Thoracic aorta (tissue), 2 donors: ENCODE measurements around the gene TMPRSS9. TPM values are rescaled to one million over a fixed set of nuclear protein-coding genes. Genes with fewer than 3 reads are reported as not detected.

Source experiments
- ATAC-seq: fragments of 150-250 bp; one replicate; pipeline ENCODE4 v1.8.0; 2017; ENCODE audit warnings: low read depth; ENCODE audit not compliant: insufficient number of reproducible peaks, low FRiP score
- DNase-seq: peaks from one replicate; pipeline ENCODE4 v3.0.0-alpha.2; 2020; ENCODE audit warnings: low spot score
- H3K27ac ChIP-seq, 2 donors: fragments of 200-600 bp; sonication (generic); 1 replicate in 1 of 2; 2 replicates in 1 of 2; pipeline ENCODE4 v1.5.1; 2016; ENCODE audit warnings: mild to moderate bottlenecking in 2 of 2, moderate library complexity in 2 of 2
- H3K27me3 ChIP-seq: fragments of 200-600 bp; sonication (generic); replicated peaks from 2 replicates; pipeline ENCODE4 v1.6.0; 2016; ENCODE audit warnings: mild to moderate bottlenecking; ENCODE audit not compliant: insufficient read depth
- H3K36me3 ChIP-seq: fragments of 200-600 bp; sonication (generic); one replicate; pipeline ENCODE4 v1.5.1; 2016
- H3K4me1 ChIP-seq, 2 donors: fragments of 200-600 bp; sonication (generic); 1 replicate in 1 of 2; 2 replicates in 1 of 2; pipeline versions ENCODE4 v1.5.1 to v1.6.0; 2016; ENCODE audit warnings: low read depth in 2 of 2, mild to moderate bottlenecking in 1 of 2; ENCODE audit not compliant: control insufficient read depth in 1 of 2
- H3K4me3 ChIP-seq: fragments of 200-600 bp; sonication (generic); 2 replicates; pipeline ENCODE4 v1.5.1; 2016; ENCODE audit warnings: mild to moderate bottlenecking
- H3K9me3 ChIP-seq: fragments of 200-600 bp; sonication (generic); 2 replicates; pipeline ENCODE4 v1.5.1; 2016
- total RNA-seq, 2 donors: library from RNA; depleted of rRNA; stranded (reverse); fragments of >200 nt; gene quantifications; one replicate each; pipeline versions ENCODE4 v1.1.0 to v1.2.3, GENCODE V29; 2016
- TF ChIP-seq, protein P1 (sequence below): fragments of 200-600 bp; sonication (generic); IDR thresholded peaks from one replicate; pipeline ENCODE4 v1.5.1; 2019; ENCODE audit warnings: antibody characterized with exemption

The TMPRSS9 gene
- total RNA-seq, 2 donors from 2014 or later, result 0.42 to 0.54 TPM

GRCh38 chr19:2351591-2351990, 8.5 kb upstream of the TMPRSS9 start:
- no peaks in the 10 kb centered on the region for H3K27me3 ChIP-seq
- DNase-seq, result no peak
- H3K9me3 ChIP-seq, result no peaks in the 10 kb centered on the region
- peaks cover 7% of the 10 kb centered on the region for H3K36me3 ChIP-seq
- H3K4me1 ChIP-seq, result no peaks in the 10 kb centered on the region
- no peak overlapping the region for H3K27ac ChIP-seq
- ATAC-seq, result no peak
- TF ChIP-seq, protein P1, sequence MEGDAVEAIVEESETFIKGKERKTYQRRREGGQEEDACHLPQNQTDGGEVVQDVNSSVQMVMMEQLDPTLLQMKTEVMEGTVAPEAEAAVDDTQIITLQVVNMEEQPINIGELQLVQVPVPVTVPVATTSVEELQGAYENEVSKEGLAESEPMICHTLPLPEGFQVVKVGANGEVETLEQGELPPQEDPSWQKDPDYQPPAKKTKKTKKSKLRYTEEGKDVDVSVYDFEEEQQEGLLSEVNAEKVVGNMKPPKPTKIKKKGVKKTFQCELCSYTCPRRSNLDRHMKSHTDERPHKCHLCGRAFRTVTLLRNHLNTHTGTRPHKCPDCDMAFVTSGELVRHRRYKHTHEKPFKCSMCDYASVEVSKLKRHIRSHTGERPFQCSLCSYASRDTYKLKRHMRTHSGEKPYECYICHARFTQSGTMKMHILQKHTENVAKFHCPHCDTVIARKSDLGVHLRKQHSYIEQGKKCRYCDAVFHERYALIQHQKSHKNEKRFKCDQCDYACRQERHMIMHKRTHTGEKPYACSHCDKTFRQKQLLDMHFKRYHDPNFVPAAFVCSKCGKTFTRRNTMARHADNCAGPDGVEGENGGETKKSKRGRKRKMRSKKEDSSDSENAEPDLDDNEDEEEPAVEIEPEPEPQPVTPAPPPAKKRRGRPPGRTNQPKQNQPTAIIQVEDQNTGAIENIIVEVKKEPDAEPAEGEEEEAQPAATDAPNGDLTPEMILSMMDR, result no peak
- H3K4me3 ChIP-seq, result no peak overlapping the region

DNA sequence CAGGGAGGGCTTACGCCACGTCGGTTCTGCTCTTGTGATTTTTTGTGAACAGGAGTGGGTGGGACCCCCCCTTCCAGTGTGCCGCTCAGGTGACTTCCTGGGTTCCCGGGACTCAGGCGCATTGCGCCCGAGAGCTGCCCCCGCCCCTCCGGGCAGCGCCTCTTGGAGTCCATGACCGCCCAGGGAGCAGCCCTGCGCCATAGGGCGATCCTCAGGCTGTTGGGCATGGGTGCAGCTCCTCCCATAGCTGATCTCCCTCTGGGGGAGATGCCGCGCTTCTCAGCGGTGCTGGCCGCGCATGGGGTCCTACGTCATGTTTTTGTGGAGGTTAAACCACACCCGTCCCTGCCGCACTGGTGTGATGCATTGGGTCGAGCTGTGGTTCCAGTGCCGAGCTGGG, 7.9 kb upstream of the TMPRSS9 start:
- Histone ChIP-seq H3K27ac (no peak overlapping the region), H3K27me3 (no peaks in the 10 kb centered on the region), H3K4me1 (no peaks in the 10 kb centered on the region), H3K36me3 (peaks cover 7% of the 10 kb centered on the region), H3K4me3 (no peak overlapping the region), H3K9me3 (no peaks in the 10 kb centered on the region)
- no peak for DNase-seq
- TF ChIP-seq, protein P1, result no peak
- no peak for ATAC-seq

- Histone ChIP-seq H3K4me3 (no peak overlapping the region), H3K36me3 (peaks cover 7% of the 10 kb centered on the region)
- no peak for ATAC-seq
These were observed 6.7 kb upstream of the TMPRSS9 start for GRCh38 chr19:2353159-2353886.

DNA sequence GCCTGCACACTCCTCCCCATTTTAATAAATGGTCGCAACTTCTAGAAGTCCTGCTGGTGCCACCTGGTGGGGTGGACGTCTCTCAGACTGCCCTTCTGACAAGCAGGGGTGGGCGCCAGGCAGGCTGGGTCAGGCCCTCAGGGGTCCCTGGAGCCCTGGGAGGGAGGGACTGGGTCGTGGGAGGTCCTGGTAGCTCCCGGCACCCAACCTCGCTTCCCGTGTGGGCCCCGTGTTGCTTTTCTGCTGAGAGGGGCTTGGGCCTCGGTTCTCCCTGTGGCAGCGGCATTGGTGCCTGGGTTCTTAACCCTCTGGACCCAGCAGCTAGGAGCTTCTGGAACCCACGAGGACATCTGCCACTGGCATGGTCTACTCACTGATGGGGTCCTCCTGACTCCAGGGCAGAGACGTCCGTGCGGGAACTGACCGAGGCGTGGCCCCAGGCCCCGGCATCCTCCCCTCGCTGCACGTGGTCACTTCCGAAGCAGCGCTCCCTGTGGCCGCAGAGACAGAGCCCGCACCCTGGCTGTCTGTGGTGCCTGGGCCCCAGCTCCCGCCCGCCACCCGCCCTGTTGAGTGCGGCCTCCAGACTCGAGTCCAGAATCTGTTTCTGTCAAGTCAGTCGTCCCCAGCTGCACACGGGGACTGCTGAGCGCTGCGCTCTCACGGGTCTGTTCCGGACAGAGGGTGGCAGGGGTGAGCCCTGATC, 6.0 kb upstream of the TMPRSS9 start:
- TF ChIP-seq, protein P1, result no peak
- DNase-seq (no peak), ATAC-seq (no peak)
- Histone ChIP-seq H3K9me3 (no peaks in the 10 kb centered on the region), H3K4me1 (no peaks in the 10 kb centered on the region), H3K36me3 (peaks cover 7% of the 10 kb centered on the region), H3K27me3 (no peaks in the 10 kb centered on the region), H3K27ac (no peak overlapping the region), H3K4me3 (no peak overlapping the region)

More at GRCh38 chr19:2353159-2353886, 6.7 kb upstream of the TMPRSS9 start:
- H3K4me1 ChIP-seq, result no peaks in the 10 kb centered on the region
- H3K27me3 ChIP-seq, result no peaks in the 10 kb centered on the region
- TF ChIP-seq, protein P1, result no peak
- DNase-seq, result no peak
- no peaks in the 10 kb centered on the region for H3K9me3 ChIP-seq
- H3K27ac ChIP-seq, result no peak overlapping the region

DNA sequence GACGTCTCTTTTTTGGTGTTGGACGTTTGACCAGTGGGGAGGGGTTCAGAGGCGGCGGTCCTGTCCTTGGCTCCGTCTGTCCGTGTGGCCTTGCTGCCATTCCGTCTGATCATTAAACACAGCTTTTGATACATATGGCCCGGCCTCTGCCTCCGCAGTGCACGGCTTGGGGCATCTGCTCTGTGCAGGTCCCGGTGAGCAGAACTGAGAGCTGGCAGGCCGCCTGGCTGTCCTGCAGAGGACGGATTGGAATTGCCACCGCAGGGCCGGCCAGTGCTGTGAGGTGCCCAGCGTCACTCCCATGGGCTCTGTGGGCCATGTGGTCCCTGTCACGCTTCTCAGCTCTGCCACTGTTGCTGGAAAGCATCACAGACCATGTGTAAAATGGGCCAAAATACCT, 5.4 kb upstream of the TMPRSS9 start:
- Histone ChIP-seq H3K4me3 (no peak overlapping the region), H3K9me3 (no peaks in the 10 kb centered on the region), H3K27me3 (no peaks in the 10 kb centered on the region), H3K36me3 (peaks cover 7% of the 10 kb centered on the region), H3K27ac (no peak overlapping the region), H3K4me1 (no peaks in the 10 kb centered on the region)
- ATAC-seq (no peak), DNase-seq (no peak)
- TF ChIP-seq, protein P1, result no peak
